ENCODE data around the gene EPN2.
"Not testable (repeated sequence)": the region's sequence is repeated elsewhere in the genome, so short reads cannot be mapped to it uniquely, and the experiment has no call there.

The EPN2 gene

DNA sequence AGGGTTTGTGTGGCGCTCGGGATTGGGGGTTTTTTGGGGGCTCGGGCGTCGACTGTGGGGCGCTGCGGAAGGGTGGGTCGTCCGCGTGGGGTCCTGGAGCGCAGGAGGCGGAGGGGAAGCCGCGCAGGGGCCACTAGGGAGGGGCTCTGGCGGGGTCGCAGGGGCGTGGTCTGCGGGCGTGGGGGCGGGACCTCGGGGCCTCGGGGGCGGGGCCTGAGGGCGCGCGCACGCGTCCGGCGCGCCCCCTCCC is at the start of gene EPN2:
TSS of gene EPN2 (plus strand) at position 228 of the 250 bp plus-strand sequence. CDS start 45,754 bp downstream, outside the sequence.
- CTCF ChIA-PET: interaction anchor here (1.3 kb wide), 1 partner anchor 101 kb away, joined by 4 read pairs; no protein-coding TSS in a partner anchor
- Mint-ChIP-seq H3K4me3 (peak within 1 kb of the TSS; percentile 73), H3K27me3 (peaks cover 38% of the 10 kb centered on the region)
- H3K4me1 Mint-ChIP-seq, H3K36me3 Mint-ChIP-seq, H3K9me3 Mint-ChIP-seq, H3K27ac Mint-ChIP-seq: not testable (repeated sequence)
- DNase-seq: peak; percentile 51

DNA sequence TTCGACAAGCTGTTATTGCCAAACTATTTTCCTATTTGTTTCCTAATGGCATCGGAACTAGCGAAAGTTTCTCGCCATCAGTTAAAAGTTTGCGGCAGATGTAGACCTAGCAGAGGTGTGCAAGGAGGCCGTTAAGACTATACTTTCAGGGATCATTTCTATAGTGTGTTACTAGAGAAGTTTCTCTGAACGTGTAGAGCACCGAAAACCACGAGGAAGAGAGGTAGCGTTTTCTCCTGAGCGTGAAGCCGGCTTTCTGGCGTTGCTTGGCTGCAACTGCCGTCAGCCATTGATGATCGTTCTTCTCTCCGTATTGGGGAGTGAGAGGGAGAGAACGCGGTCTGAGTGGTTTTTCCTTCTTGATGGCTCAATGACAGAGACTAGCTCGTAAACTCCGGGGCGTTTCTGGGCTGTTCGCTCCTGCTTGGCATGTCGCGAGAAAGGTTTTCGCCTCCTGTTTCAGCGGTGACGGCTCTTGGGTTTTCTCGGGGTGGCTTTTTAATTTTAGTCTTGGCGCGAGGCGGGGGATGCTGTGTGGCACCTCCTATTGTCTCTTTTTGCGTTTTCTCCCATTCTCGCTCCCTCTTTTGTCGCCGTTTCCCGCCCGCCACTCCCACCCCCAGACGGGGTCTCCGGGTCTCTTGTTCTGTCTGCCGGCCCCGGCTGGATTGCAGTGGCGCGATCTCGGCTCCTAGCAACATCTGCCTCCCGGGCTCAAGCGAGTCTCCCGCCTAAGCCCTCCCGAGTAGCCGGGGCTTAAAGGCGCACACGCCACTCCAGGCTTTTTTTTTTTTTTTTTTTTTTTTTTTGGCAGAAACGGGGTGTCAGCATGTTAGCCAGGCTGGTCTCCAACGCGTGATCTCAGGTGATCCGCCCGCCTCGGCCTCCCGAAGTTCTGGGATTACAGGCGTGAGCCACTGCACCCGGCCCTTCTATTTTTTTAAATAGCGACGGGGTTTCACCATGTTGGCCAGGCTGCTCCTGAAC is 49.0 kb upstream of the EPN2 start:
- H3K27ac Mint-ChIP-seq, CTCF ChIA-PET, H3K4me1 Mint-ChIP-seq, H3K36me3 Mint-ChIP-seq, H3K27me3 Mint-ChIP-seq, H3K4me3 Mint-ChIP-seq, DNase-seq, H3K9me3 Mint-ChIP-seq: not testable (repeated sequence)

DNA sequence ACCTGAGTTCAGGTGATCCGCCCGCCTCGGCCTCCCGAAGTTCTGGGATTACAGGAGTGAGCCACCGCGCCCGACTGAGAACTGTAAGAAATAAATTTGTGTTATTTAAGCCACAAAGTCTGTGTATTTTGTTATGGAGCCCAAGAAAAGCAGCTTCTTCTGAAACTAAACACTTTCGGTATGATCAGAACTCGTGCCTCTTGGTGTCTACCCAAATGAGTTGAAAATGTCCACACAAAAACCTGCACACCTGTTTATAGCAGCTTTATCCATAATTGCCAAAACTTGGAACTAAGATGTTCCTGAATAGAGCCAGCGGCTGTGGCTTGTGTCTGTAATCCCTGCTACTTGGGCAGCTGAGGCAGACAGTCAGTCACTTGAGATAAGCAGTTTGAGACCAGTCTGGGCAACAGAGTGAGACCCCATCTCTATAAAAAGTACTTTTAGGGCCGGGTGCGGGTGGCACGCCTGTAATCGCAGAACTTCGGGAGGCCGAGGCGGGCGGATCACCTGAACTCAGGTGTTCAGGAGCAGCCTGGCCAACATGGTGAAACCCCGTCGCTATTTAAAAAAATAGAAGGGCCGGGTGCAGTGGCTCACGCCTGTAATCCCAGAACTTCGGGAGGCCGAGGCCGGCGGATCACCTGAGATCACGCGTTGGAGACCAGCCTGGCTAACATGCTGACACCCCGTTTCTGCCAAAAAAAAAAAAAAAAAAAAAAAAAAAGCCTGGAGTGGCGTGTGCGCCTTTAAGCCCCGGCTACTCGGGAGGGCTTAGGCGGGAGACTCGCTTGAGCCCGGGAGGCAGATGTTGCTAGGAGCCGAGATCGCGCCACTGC is 48.1 kb upstream of the EPN2 start:
- H3K4me3 Mint-ChIP-seq, CTCF ChIA-PET, H3K9me3 Mint-ChIP-seq, H3K27ac Mint-ChIP-seq, H3K36me3 Mint-ChIP-seq, H3K27me3 Mint-ChIP-seq, DNase-seq, H3K4me1 Mint-ChIP-seq: not testable (repeated sequence)

DNA sequence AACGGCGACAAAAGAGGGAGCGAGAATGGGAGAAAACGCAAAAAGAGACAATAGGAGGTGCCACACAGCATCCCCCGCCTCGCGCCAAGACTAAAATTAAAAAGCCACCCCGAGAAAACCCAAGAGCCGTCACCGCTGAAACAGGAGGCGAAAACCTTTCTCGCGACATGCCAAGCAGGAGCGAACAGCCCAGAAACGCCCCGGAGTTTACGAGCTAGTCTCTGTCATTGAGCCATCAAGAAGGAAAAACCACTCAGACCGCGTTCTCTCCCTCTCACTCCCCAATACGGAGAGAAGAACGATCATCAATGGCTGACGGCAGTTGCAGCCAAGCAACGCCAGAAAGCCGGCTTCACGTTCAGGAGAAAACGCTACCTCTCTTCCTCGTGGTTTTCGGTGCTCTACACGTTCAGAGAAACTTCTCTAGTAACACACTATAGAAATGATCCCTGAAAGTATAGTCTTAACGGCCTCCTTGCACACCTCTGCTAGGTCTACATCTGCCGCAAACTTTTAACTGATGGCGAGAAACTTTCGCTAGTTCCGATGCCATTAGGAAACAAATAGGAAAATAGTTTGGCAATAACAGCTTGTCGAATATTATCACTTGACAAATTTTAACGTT is 47.3 kb upstream of the EPN2 start:
- H3K27ac Mint-ChIP-seq, H3K36me3 Mint-ChIP-seq, H3K4me3 Mint-ChIP-seq, H3K4me1 Mint-ChIP-seq, H3K9me3 Mint-ChIP-seq, DNase-seq, CTCF ChIA-PET, H3K27me3 Mint-ChIP-seq: not testable (repeated sequence)

DNA sequence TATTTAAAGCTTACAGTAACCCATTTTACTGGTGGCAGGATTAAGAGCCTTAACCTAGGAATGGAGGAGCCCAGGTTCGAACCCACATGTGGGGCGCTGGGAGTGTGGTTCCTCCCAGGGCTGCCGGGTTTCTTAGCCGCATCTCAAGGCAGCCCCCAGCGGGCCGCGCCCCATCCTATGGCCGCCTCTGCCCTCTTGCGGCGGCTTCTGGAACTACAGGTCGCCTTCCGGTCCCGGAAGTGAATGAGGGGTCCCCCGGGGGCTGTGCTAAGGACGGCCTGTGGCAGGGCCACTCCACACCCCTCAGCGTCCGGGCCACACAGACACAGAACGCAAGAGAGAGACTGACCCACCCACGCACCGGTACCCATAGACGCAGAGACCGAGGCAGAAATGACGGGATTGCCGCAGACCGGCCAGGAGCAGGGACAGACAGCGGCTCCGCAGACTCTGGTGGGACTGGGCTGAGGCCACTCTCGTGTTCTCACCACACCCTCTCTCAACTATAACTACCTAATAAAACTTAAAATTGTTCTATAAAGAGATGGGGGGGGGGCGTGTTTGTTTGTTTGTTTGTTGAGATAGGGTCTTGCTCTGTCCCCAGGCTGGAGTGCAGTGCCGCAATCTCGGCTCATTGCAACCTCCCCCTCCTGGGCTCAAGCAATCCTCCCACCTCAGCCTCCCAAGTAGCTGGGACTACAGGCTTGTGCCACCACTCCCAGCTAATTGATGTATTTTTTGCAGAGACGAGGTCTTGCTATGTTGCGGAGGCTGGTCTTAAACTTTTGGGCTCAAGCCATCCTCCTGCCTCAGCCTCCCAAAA is 40.6 kb upstream of the EPN2 start:
- H3K4me3 Mint-ChIP-seq, H3K9me3 Mint-ChIP-seq, H3K27ac Mint-ChIP-seq, CTCF ChIA-PET, H3K4me1 Mint-ChIP-seq, H3K36me3 Mint-ChIP-seq, H3K27me3 Mint-ChIP-seq: not testable (repeated sequence)
- peak; percentile 43 for DNase-seq

DNA sequence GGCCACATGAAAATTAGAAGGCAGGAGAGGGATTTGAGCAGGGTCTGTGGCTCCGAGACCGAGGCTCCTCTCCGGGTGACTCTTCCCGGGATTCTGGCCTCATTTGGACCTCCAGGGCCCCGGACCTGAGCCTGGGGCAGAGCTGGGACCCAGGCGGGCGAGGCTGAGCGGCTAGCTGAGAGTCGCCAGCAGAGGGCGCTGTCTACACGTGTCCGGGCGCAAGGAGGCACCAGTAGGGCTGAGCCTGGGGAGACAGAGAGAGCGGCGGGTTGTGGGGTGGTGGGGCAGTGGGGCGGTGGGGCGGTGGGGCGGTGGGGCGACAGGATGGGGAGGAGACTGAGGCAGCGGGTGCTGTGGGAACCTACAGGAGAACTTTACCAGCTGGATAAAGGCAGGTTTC is 34.7 kb upstream of the EPN2 start:
- H3K36me3 Mint-ChIP-seq, H3K27ac Mint-ChIP-seq, DNase-seq, H3K9me3 Mint-ChIP-seq, H3K27me3 Mint-ChIP-seq, CTCF ChIA-PET, H3K4me1 Mint-ChIP-seq, H3K4me3 Mint-ChIP-seq: not testable (repeated sequence)

DNA sequence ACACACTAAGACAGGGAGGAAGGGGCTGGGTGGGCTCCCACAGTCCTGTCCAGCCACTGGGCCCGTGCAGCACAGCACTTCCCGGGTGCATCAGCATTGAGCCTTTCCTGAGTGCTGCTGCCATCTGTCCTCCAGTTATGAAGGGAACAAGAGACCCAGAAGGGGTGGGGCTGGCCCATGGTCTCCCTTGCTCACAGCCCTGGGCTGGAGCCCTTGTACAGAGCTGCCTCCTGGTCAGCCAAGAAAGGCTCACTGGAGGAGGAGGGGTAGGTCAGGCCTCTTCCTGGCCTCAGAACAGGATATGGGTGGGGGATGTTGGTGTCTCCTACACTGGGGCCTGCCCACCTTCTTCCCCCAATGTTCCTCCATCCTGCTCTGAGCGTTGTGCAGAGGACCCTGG is 33.7 kb upstream of the EPN2 start:
- H3K4me3 Mint-ChIP-seq, H3K4me1 Mint-ChIP-seq, H3K9me3 Mint-ChIP-seq, H3K27me3 Mint-ChIP-seq, DNase-seq, H3K36me3 Mint-ChIP-seq, H3K27ac Mint-ChIP-seq, CTCF ChIA-PET: not testable (repeated sequence)

DNA sequence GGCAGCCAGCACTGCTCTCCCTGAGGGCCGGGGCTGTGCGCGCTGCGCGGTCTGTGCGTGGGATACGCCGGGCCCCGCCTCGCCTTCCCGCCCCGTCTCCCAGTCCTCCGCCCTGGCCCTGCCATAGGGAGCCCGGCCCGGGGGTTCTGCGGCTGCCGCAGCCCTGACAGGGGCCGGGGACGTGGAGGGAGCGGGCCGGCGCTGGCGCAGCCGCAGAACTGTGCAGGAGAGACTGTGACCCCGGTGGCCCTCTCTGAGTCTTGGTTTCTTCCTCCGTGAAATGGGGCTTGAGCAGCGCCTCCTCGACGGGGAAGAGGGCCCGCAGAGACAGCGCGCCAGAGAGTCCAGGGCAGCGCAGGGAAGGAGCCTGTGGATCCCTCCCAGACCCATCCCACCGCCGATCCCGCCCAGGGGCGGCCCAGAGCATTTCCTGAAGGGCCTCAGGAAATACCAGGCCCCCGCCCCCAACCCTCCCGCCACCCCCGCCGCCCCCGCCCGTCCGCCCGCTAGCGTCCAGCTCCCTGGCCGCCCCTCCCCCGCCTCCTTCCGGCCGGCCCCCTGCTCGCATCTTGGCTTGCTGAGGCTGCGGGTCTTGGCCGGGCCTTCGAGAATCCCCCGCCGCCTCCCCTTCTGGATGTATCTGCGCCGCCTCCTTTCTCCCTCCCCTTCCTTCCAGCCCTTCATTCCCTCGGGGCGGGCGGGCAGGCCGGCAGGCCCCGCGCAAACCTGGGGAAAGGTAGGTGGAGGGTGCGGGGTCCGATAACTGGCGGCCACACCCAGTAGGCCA is 21.9 kb upstream of the EPN2 start:
- DNase-seq, H3K4me3 Mint-ChIP-seq, CTCF ChIA-PET, H3K4me1 Mint-ChIP-seq, H3K36me3 Mint-ChIP-seq, H3K27ac Mint-ChIP-seq, H3K9me3 Mint-ChIP-seq, H3K27me3 Mint-ChIP-seq: not testable (repeated sequence)

DNA sequence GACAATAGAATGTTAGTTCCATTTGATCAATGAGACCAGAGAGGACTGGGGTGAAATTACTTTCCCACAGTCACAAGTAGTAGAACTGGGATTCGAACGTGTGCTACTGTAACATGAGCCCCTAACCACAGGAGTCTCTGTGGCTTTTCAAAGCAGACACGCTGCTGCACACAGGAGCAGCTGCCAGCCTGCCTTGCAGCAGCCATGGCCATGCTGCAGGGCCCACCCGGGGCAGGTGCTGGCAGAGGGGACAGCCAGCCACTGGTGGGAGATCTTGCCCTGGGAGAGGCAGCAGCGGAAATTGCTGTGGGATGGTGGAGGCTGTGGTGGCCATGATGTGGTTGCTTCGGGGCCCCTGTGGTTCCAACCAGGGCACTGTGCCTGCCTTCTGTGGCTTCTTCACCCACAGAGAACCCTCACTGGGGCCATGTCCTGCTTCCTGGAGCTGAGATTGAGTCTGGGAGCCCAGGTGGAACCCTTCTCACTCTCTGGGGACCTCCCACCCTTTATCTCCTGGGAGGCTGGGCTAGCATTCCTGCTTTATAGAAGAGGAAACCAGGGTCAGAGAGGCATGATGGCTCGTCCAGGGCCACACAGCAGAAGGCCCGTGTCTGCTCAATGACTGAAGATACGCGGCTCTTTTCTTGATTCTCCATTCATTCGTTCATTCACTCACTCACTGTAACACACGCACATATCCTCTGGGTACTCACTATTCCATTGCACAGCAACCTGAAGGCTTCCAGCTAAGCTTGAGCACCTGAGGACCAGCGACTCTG is 20.8 kb upstream of the EPN2 start:
- H3K27me3 Mint-ChIP-seq, H3K4me3 Mint-ChIP-seq: not testable (repeated sequence)

DNA sequence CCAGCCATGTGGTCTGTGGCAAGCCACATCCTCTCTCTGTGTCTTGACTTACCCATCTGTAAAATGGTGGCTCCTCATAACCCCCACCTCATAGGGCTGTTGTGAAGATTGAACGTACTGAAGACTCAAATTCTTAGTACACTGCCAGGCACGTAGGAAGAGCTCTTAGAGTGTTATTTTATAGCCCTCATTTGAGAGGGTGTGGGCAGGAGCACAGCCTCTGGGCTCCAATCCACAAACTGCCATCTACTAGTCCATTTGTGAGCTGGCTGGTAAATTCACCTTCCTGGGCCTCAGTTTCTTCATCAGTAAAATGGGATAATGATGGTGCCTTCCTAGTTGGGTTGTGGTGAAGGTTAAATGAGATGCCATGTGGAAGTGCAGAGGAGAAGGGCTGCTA is 18.3 kb upstream of the EPN2 start:
- H3K4me1 Mint-ChIP-seq, H3K27ac Mint-ChIP-seq, CTCF ChIA-PET, H3K9me3 Mint-ChIP-seq, DNase-seq, H3K4me3 Mint-ChIP-seq, H3K36me3 Mint-ChIP-seq, H3K27me3 Mint-ChIP-seq: not testable (repeated sequence)

More for the DNA sequence above, 20.8 kb upstream of the EPN2 start:
- CTCF ChIA-PET, H3K4me1 Mint-ChIP-seq, H3K27ac Mint-ChIP-seq, H3K9me3 Mint-ChIP-seq, DNase-seq, H3K36me3 Mint-ChIP-seq: not testable (repeated sequence)

DNA sequence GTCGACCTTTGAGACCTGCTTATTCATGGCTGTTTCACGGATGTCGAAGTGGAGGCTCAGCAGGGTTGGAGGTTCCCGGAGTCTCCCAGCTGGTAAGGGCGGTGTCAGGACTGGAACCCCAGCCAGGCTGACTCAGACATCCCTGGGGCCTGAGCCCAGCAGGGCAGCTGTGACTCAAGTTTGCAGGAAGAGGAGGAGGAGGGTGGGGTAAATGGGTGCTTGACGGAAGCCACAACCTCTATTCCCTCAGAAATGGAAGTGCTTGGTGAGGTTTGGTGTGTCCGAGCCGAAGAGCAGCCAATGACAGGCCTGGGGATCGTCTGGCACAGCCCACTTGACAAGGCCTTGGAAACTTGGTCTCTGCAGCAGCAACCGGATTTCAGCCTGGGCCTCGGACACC is 17.8 kb upstream of the EPN2 start:
- H3K9me3 Mint-ChIP-seq, DNase-seq, H3K36me3 Mint-ChIP-seq, H3K4me3 Mint-ChIP-seq, H3K27ac Mint-ChIP-seq, H3K4me1 Mint-ChIP-seq, CTCF ChIA-PET, H3K27me3 Mint-ChIP-seq: not testable (repeated sequence)

DNA sequence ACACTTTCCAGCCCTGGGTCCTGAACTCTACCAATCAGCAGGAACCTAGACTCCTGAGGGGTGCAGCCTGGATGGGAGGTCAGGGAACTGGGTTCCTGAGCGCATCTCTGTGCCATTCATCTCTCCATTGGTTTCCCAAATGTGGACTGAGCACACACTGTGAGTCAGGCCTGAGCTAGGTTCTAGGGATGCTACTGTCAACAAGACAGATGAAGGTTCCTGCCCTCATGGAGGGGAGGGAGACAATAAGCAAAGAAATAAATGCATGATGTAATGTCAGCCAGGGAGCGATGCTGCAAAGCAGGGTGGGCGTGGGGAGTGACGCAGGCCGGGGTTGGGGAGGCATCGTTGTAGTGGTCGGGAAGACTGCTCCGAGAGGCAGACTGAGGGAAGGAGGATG is 17.0 kb upstream of the EPN2 start:
- H3K4me3 Mint-ChIP-seq, H3K36me3 Mint-ChIP-seq, CTCF ChIA-PET: not testable (repeated sequence)

More for the DNA sequence above, 17.0 kb upstream of the EPN2 start:
- H3K9me3 Mint-ChIP-seq, H3K4me1 Mint-ChIP-seq, H3K27ac Mint-ChIP-seq, H3K27me3 Mint-ChIP-seq, DNase-seq: not testable (repeated sequence)

Measured in activated naive CD4-positive, alpha-beta T cell treated with anti-CD3 and anti-CD28 coated beads, Interleukin-2, amount 10 ng/mL, durations not matched to agents 7 days and 5 days (primary cell).